Panc1 (cell line): ENCODE results near the gene WNK1. TPM values are rescaled to one million over a fixed set of nuclear protein-coding genes. Genes with fewer than 3 reads are reported as not detected.

Source experiments
- ATAC-seq: fragments of 200-7000 bp; cut with Tn5 transposase; 2 replicates; pipeline ENCODE4 v1.9.1; 2020; ENCODE audit warnings: mild to moderate bottlenecking, moderate library complexity
- BruUV-seq: library from RNA; stranded (reverse); fragments of 400-500 nt; replicated peaks from 2 replicates; lab custom pipeline; 2021; lab: Mats Ljungman, UMichigan
- CTCF ChIA-PET: fragments of 300-600 bp; sonication (Branson Sonifier 250); formaldehyde crosslinking; loops from one replicate; lab custom pipeline; 2022; ENCODE audit warnings: antibody characterized with exemption; lab: Charles Lee
- POLR2A ChIA-PET: fragments of 300-600 bp; sonication (Branson Sonifier 250); formaldehyde crosslinking; loops from one replicate; lab custom pipeline; 2022; ENCODE audit warnings: antibody characterized with exemption; lab: Charles Lee
- DNase-seq: peaks from one replicate; pipeline ENCODE4 v3.0.0-alpha.2; 2010; ENCODE audit warnings: low read depth, low spot score
- H3K27ac ChIP-seq: 2 replicates; pipeline ENCODE4 v1.5.1; 2011; ENCODE audit warnings: mild to moderate bottlenecking, low read length, inconsistent platforms
- H3K27me3 ChIP-seq: fragments of 200-500 bp; sonication (Bioruptor generic); 2 replicates; pipeline ENCODE4 v1.6.0; 2014; ENCODE audit warnings: low read length, inconsistent platforms; ENCODE audit not compliant: control insufficient read depth, insufficient read depth
- H3K36me3 ChIP-seq: fragments of 200-500 bp; sonication (Bioruptor generic); 2 replicates; pipeline ENCODE4 v1.5.1; 2014; ENCODE audit warnings: inconsistent platforms, mild to moderate bottlenecking, low read length, moderate library complexity; ENCODE audit not compliant: control insufficient read depth, insufficient read depth
- H3K4me1 ChIP-seq: 2 replicates; pipeline ENCODE4 v1.5.1; 2011; ENCODE audit warnings: inconsistent platforms, mild to moderate bottlenecking, low read length, moderate library complexity; ENCODE audit not compliant: control insufficient read depth, insufficient read depth
- H3K4me3 ChIP-seq, 2 experiments: 2 replicates each; pipeline ENCODE4 v1.5.1; 2011 to 2012; ENCODE audit warnings: low read depth in 2 of 2, low read length in 2 of 2, mild to moderate bottlenecking in 2 of 2, inconsistent platforms in 1 of 2, moderate library complexity in 1 of 2
- H3K9me3 ChIP-seq: fragments of 200-500 bp; sonication (Bioruptor generic); 2 replicates; pipeline ENCODE4 v1.5.1; 2014; ENCODE audit warnings: low read depth, mild to moderate bottlenecking, inconsistent platforms, low read length, moderate library complexity; ENCODE audit not compliant: control insufficient read depth, insufficient read depth
- POLR2AphosphoS5 ChIP-seq: IDR thresholded peaks from 2 replicates; pipeline ENCODE4 v1.6.1; 2012; ENCODE audit warnings: mild to moderate bottlenecking, low read depth, low read length, moderate library complexity
- SIN3A ChIP-seq: IDR thresholded peaks from 2 replicates; pipeline ENCODE4 v1.6.1; 2012; ENCODE audit warnings: low read depth, mild to moderate bottlenecking, low read length, moderate library complexity, borderline replicate concordance; ENCODE audit not compliant: insufficient read depth
- TCF7L2 ChIP-seq: IDR thresholded peaks from 2 replicates; pipeline ENCODE4 v1.6.1; 2011; ENCODE audit warnings: mild to moderate bottlenecking, low read depth, low read length, inconsistent platforms
- in situ Hi-C: cut with HindIII; loops from 2 replicates; pipeline ENCODE4 v1.10.0; 2016; ENCODE audit warnings: low sequenced_read_pairs, low pct_unique_long_range_greater_than_20kb
- intact Hi-C: fragments of 100-400 bp; cut with micrococcal nuclease; formaldehyde crosslinking; loops from one replicate; pipeline ENCODE4 v1.10.0; 2022; ENCODE audit not compliant: unreplicated experiment
- total RNA-seq: library from RNA; stranded (reverse); gene quantifications from one replicate; pipeline ENCODE4 v1.2.1, GENCODE V29; 2021; ENCODE audit not compliant: unreplicated experiment
- TF ChIP-seq, protein P1 (sequence below): fragments of 450-650 bp; IDR thresholded peaks from 2 replicates; pipeline ENCODE4 v1.5.1; 2017; ENCODE audit warnings: mild to moderate bottlenecking
- TF ChIP-seq, protein P2 (sequence below), 2 experiments: IDR thresholded peaks; 2 replicates each; pipeline ENCODE4 v1.6.1; 2011 to 2012; ENCODE audit warnings: low read depth in 2 of 2, control low read depth in 1 of 2, low read length in 1 of 2, mild to moderate bottlenecking in 1 of 2, moderate library complexity in 1 of 2; ENCODE audit not compliant: insufficient read depth in 1 of 2

Gene WNK1
- total RNA-seq, 1 experiment from 2014 or later = 181 TPM

DNA sequence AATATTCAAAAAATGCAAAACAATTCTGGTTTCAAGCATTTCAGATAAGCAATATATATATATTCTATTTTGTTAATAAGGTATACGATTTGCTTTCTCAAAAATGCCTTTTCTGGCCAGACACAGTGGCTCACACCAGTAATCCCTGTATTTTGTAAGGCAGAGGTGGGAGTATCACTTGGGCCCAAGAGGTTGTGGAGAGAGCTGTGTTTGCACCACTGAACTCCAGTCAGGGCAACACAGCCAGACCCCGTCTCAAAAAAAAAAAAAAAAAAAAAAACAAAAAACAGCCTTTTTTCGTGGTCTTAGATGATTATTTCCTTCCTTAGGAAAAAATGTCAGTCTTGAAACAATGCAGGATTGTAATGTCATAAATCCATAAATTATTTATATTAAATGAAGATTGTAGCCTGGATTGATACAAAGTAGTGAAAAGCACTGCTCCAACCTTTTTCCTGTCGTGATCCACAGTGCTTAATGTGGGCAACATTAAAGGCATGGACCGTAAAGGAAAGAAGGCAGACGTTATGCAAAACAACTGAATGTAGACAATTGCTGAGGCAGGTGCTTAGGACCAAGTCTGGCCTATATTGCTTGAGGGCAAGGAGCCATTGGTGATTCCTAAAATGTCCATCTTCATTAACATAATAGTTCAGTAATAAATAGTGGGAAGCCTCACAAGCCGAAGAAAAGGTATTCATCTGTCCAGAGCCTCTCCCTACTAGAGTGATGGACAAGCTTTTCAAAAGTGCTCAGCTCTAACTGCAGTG is 160.3 kb downstream of the WNK1 start:
- TSS peak; percentile 58 for BruUV-seq
- ATAC-seq (no peak), DNase-seq (no peak)
- no peak overlapping the region for H3K4me3 ChIP-seq
- H3K27me3 ChIP-seq = no peaks in the 10 kb centered on the region
- POLR2A ChIA-PET = no interaction called here
- in situ Hi-C loops = no loop called here
- H3K9me3 ChIP-seq = no peaks in the 10 kb centered on the region
- CTCF ChIA-PET = no interaction called here
- TF ChIP-seq SIN3A = no peak
- TF ChIP-seq POLR2AphosphoS5 = no peak
- TF ChIP-seq TCF7L2 = no peak
- TF ChIP-seq, protein P1, sequence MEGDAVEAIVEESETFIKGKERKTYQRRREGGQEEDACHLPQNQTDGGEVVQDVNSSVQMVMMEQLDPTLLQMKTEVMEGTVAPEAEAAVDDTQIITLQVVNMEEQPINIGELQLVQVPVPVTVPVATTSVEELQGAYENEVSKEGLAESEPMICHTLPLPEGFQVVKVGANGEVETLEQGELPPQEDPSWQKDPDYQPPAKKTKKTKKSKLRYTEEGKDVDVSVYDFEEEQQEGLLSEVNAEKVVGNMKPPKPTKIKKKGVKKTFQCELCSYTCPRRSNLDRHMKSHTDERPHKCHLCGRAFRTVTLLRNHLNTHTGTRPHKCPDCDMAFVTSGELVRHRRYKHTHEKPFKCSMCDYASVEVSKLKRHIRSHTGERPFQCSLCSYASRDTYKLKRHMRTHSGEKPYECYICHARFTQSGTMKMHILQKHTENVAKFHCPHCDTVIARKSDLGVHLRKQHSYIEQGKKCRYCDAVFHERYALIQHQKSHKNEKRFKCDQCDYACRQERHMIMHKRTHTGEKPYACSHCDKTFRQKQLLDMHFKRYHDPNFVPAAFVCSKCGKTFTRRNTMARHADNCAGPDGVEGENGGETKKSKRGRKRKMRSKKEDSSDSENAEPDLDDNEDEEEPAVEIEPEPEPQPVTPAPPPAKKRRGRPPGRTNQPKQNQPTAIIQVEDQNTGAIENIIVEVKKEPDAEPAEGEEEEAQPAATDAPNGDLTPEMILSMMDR = no peak
- TF ChIP-seq, protein P2, sequence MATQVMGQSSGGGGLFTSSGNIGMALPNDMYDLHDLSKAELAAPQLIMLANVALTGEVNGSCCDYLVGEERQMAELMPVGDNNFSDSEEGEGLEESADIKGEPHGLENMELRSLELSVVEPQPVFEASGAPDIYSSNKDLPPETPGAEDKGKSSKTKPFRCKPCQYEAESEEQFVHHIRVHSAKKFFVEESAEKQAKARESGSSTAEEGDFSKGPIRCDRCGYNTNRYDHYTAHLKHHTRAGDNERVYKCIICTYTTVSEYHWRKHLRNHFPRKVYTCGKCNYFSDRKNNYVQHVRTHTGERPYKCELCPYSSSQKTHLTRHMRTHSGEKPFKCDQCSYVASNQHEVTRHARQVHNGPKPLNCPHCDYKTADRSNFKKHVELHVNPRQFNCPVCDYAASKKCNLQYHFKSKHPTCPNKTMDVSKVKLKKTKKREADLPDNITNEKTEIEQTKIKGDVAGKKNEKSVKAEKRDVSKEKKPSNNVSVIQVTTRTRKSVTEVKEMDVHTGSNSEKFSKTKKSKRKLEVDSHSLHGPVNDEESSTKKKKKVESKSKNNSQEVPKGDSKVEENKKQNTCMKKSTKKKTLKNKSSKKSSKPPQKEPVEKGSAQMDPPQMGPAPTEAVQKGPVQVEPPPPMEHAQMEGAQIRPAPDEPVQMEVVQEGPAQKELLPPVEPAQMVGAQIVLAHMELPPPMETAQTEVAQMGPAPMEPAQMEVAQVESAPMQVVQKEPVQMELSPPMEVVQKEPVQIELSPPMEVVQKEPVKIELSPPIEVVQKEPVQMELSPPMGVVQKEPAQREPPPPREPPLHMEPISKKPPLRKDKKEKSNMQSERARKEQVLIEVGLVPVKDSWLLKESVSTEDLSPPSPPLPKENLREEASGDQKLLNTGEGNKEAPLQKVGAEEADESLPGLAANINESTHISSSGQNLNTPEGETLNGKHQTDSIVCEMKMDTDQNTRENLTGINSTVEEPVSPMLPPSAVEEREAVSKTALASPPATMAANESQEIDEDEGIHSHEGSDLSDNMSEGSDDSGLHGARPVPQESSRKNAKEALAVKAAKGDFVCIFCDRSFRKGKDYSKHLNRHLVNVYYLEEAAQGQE (IDR thresholded peaks at IDR 0.05; ENCODE audit: insufficient read depth in 1 of 2, low read depth in 2 of 2, low read length in 1 of 2) = no peak
- peaks cover 20% of the 10 kb centered on the region for H3K36me3 ChIP-seq
- no peaks in the 10 kb centered on the region; the same call in 1 of the 2 replicates for H3K4me1 ChIP-seq
- no peak overlapping the region for H3K27ac ChIP-seq
- intact Hi-C loops = no loop called here

DNA sequence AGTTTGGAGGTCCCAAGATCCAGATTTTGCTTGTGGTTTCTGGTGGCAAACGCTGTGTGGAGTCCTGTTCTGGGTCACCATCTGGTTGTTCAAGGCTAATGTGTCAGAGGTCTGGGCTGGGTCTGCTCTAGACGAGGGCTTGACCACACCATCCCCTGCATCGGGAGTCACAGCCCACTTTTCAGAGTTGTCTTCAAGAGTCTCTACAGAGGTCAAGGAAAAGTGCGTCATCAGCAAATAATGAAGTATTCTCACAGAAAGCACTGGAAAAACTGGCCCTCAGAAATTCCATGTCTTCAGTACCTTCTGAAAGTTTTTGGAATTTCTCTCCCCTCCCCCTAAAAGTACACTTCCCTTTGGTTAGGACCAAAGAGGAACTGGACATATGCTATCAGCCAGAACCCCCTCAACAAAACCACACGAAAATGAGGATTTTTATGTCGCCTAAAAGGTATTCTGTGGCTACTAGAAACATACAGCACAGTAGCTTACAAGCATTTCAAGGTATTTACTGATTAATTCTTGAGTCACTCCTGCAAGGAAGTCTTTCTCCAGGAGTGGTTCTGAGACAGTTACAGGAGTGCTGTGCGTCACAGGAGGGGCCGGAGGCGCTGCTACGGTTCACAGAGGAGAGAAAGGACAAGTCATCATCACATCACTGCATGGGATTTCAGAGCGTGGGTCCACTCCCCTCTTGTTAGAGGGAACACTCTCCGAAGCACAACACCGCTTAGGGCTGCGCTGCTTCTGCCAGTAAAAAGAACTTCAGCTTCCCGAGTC is 161.7 kb downstream of the WNK1 start:
- H3K27me3 ChIP-seq = no peaks in the 10 kb centered on the region
- peaks cover 20% of the 10 kb centered on the region for H3K36me3 ChIP-seq
- no peak for DNase-seq
- no peaks in the 10 kb centered on the region for H3K9me3 ChIP-seq
- BruUV-seq = no TSS peak
- no peak overlapping the region for H3K27ac ChIP-seq
- ChIA-PET CTCF (no interaction called here), POLR2A (no interaction called here)
- intact Hi-C loops = no loop called here
- no peaks in the 10 kb centered on the region; the same call in 1 of the 2 replicates for H3K4me1 ChIP-seq
- TF ChIP-seq SIN3A (no peak), TCF7L2 (no peak), POLR2AphosphoS5 (no peak; the same call in 1 of the 2 replicates)
- TF ChIP-seq, protein P2 (IDR thresholded peaks at IDR 0.05; ENCODE audit: insufficient read depth in 1 of 2, low read depth in 2 of 2, low read length in 1 of 2) = no peak
- TF ChIP-seq, protein P1 = no peak
- no peak overlapping the region for H3K4me3 ChIP-seq
- in situ Hi-C loops = no loop called here
- peak; percentile 72 for ATAC-seq
